HG03520 (cell line): ENCODE data around the gene PNPLA6.
"Not testable (repeated sequence)": the region's sequence is repeated elsewhere in the genome, so short reads cannot be mapped to it uniquely, and the experiment has no call there.

ENCODE experiments used
- ATAC-seq: cut with Tn5 transposase; IDR thresholded peaks from one replicate; pipeline ENCODE4 v1.9.1; 2021; ENCODE audit warnings: mild to moderate bottlenecking, moderate library complexity; ENCODE audit not compliant: unreplicated experiment

The PNPLA6 gene

GRCh38 chr19:7529610-7530490 is 5.7 kb upstream of the PNPLA6 start:
- ATAC-seq, result no peak

- no peak for ATAC-seq
Measured at GRCh38 chr19:7533281-7533885, 2.1 kb upstream of the PNPLA6 start.

GRCh38 chr19:7533925-7534480 is 1.5 kb upstream of the PNPLA6 start:
- ATAC-seq, result no peak

GRCh38 chr19:7534531-7535046 is 928 bp upstream of the PNPLA6 start:
- ATAC-seq, result no peak

GRCh38 chr19:7535998-7536695 is 630 bp downstream of the PNPLA6 start:
- ATAC-seq, result no peak

- ATAC-seq, result not testable (repeated sequence)
Measured at GRCh38 chr19:7538990-7539389, 3.5 kb downstream of the PNPLA6 start.

GRCh38 chr19:7539827-7540425 is 4.4 kb downstream of the PNPLA6 start:
- ATAC-seq, result no peak

GRCh38 chr19:7540761-7541474 is 5.4 kb downstream of the PNPLA6 start:
- ATAC-seq, result no peak

- no peak for ATAC-seq
Measured at GRCh38 chr19:7541475-7541824, 5.9 kb downstream of the PNPLA6 start.

- no peak for ATAC-seq
Measured at GRCh38 chr19:7541828-7542443, 6.4 kb downstream of the PNPLA6 start.

- no peak for ATAC-seq
Measured at GRCh38 chr19:7542556-7543348, 7.2 kb downstream of the PNPLA6 start.

GRCh38 chr19:7544626-7545025 is 9.1 kb downstream of the PNPLA6 start:
- no peak for ATAC-seq

GRCh38 chr19:7545300-7545699 is 9.8 kb downstream of the PNPLA6 start:
- ATAC-seq, result no peak

GRCh38 chr19:7545904-7546303 is 10.4 kb downstream of the PNPLA6 start:
- ATAC-seq, result no peak

GRCh38 chr19:7547159-7547558 is 11.6 kb downstream of the PNPLA6 start:
- ATAC-seq, result no peak

- ATAC-seq, result no peak
Measured at GRCh38 chr19:7549429-7550148, 14.1 kb downstream of the PNPLA6 start.

GRCh38 chr19:7550169-7550770 is 14.8 kb downstream of the PNPLA6 start:
- no peak for ATAC-seq
